SK-N-SH (cell line): Measurements from ENCODE around the gene NBEA. TPM values are rescaled to one million over a fixed set of nuclear protein-coding genes. Genes with fewer than 3 reads are reported as not detected.

Source experiments
- CTCF ChIA-PET: fragments of 300-600, 350-600 bp; formaldehyde crosslinking; extraction: SDS; loops from one replicate; lab custom pipeline; 2021; lab: Yijun Ruan, JAX
- POLR2A ChIA-PET: fragments of 350-600 bp; sonication (Branson Sonifier 250); formaldehyde crosslinking; extraction: SDS; loops from one replicate; lab custom pipeline; 2020; ENCODE audit warnings: antibody characterized with exemption, inconsistent platforms; lab: Yijun Ruan, JAX
- DNase-seq: peaks from one replicate; pipeline ENCODE4 v3.0.0; 2012
- H2AFZ ChIP-seq: fragments of 200-600 bp; sonication (generic); 2 replicates; pipeline ENCODE4 v1.8.1; 2016; ENCODE audit warnings: antibody characterized with exemption, mild to moderate bottlenecking, low read depth
- H3F3A ChIP-seq: fragments of 200-600 bp; sonication (generic); replicated peaks from 2 replicates; pipeline ENCODE3; 2016; ENCODE audit warnings: antibody characterized with exemption, mild to moderate bottlenecking; ENCODE audit not compliant: insufficient read depth
- H3K27ac ChIP-seq, 2 experiments: fragments of 200-500 bp in 1 of 2; fragments of 200-600 bp in 1 of 2; sonication (Bioruptor generic) in 1 of 2; sonication (generic), shearing (Covaris generic) in 1 of 2; 2 replicates each; pipeline versions ENCODE4 v1.5.1 to v1.6.1; 2014 to 2016; ENCODE audit warnings: low read depth in 2 of 2, inconsistent platforms in 1 of 2, low read length in 1 of 2, mild to moderate bottlenecking in 1 of 2, mixed read lengths in 1 of 2
- H3K27me3 ChIP-seq: fragments of 200-600 bp; sonication (generic), shearing (Covaris generic); 2 replicates; pipeline ENCODE4 v1.6.1; 2016; ENCODE audit warnings: mixed run types; ENCODE audit not compliant: insufficient read depth
- H3K36me3 ChIP-seq, 2 experiments: fragments of 200-500 bp in 1 of 2; fragments of 200-600 bp in 1 of 2; sonication (Bioruptor generic) in 1 of 2; sonication (generic) in 1 of 2; replicated peaks in 1 of 2; 2 replicates each; pipeline versions ENCODE3 to v1.5.1; 2014 to 2016; ENCODE audit warnings: low read length in 1 of 2, mild to moderate bottlenecking in 1 of 2; ENCODE audit not compliant: insufficient read depth in 2 of 2, control insufficient read depth in 1 of 2
- H3K4me1 ChIP-seq, 2 experiments: fragments of 200-500 bp in 1 of 2; fragments of 200-600 bp in 1 of 2; sonication (Bioruptor generic) in 1 of 2; sonication (generic), shearing (Covaris generic) in 1 of 2; 2 replicates each; pipeline versions ENCODE4 v1.5.1 to v1.6.1; 2014 to 2016; ENCODE audit warnings: low read depth in 1 of 2, low read length in 1 of 2, mixed run types in 1 of 2; ENCODE audit not compliant: insufficient read depth in 2 of 2, control insufficient read depth in 1 of 2
- H3K4me2 ChIP-seq: fragments of 200-600 bp; sonication (generic), shearing (Covaris generic); 2 replicates; pipeline ENCODE4 v1.6.1; 2017; ENCODE audit warnings: mixed run types
- H3K4me3 ChIP-seq, 2 experiments: fragments of 200-500 bp in 1 of 2; fragments of 200-600 bp in 1 of 2; sonication (Bioruptor generic) in 1 of 2; sonication (generic), shearing (Covaris generic) in 1 of 2; 2 replicates each; pipeline versions ENCODE4 v1.5.1 to v1.8.1; 2014 to 2016; ENCODE audit warnings: low read depth in 2 of 2, inconsistent platforms in 1 of 2, low read length in 1 of 2, mild to moderate bottlenecking in 1 of 2, mixed read lengths in 1 of 2, moderate library complexity in 1 of 2
- H3K79me2 ChIP-seq: fragments of 200-600 bp; sonication (generic); 2 replicates; pipeline ENCODE4 v1.8.1; 2017; ENCODE audit warnings: mild to moderate bottlenecking; ENCODE audit not compliant: insufficient read depth
- H3K9ac ChIP-seq: fragments of 200-600 bp; sonication (generic); 2 replicates; pipeline ENCODE4 v1.6.1; 2017; ENCODE audit warnings: mixed run types
- H3K9me2 ChIP-seq: fragments of 200-600 bp; sonication (generic); 2 replicates; pipeline ENCODE4 v1.6.1; 2017; ENCODE audit warnings: mixed run types
- H3K9me3 ChIP-seq: fragments of 200-600 bp; sonication (generic); 2 replicates; pipeline ENCODE4 v1.6.1; 2017; ENCODE audit warnings: mixed run types, mild to moderate bottlenecking, moderate library complexity
- H4K20me1 ChIP-seq: fragments of 200-600 bp; sonication (generic); 2 replicates; pipeline ENCODE4 v1.6.1; 2017; ENCODE audit warnings: mild to moderate bottlenecking, mixed run types; ENCODE audit not compliant: insufficient read depth
- CHD2 ChIP-seq: fragments of 150-350 bp; IDR thresholded peaks from 2 replicates; pipeline ENCODE4 v1.6.1; 2018; ENCODE audit warnings: low read length; ENCODE audit not compliant: partially characterized antibody
- ELF1 ChIP-seq: IDR thresholded peaks from 2 replicates; pipeline ENCODE4 v1.4.0; 2012
- EZH2phosphoT487 ChIP-seq: fragments of 200-600 bp; sonication (generic); IDR thresholded peaks from 2 replicates; pipeline ENCODE4 v1.6.1; 2017; ENCODE audit warnings: low read depth, mixed run types, mild to moderate bottlenecking, antibody characterized with exemption, moderate library complexity, borderline replicate concordance
- FOSL2 ChIP-seq: IDR thresholded peaks from 2 replicates; pipeline ENCODE4 v1.4.0; 2012; ENCODE audit warnings: low read depth, mild to moderate bottlenecking, moderate library complexity, borderline replicate concordance
- FOXM1 ChIP-seq: IDR thresholded peaks from 2 replicates; pipeline ENCODE4 v1.4.0; 2012; ENCODE audit warnings: low read depth, mild to moderate bottlenecking
- GABPA ChIP-seq: IDR thresholded peaks from 2 replicates; pipeline ENCODE4 v1.4.0; 2012; ENCODE audit warnings: low read depth, mild to moderate bottlenecking
- JUND ChIP-seq: IDR thresholded peaks from 2 replicates; pipeline ENCODE4 v1.4.0; 2012
- MXI1 ChIP-seq: IDR thresholded peaks from 2 replicates; pipeline ENCODE4 v1.6.1; 2012; ENCODE audit warnings: mild to moderate bottlenecking, low read depth, low read length, improper control_type of control experiment
- NFIC ChIP-seq: IDR thresholded peaks from 2 replicates; pipeline ENCODE4 v1.4.0; 2012; ENCODE audit warnings: borderline replicate concordance
- NRF1 ChIP-seq: IDR thresholded peaks from 2 replicates; pipeline ENCODE4 v1.6.1; 2012; ENCODE audit warnings: low read depth, mild to moderate bottlenecking, low read length
- PBX3 ChIP-seq: IDR thresholded peaks from 2 replicates; pipeline ENCODE4; 2012
- RAD21 ChIP-seq: IDR thresholded peaks from 2 replicates; pipeline ENCODE4 v1.6.1; 2012; ENCODE audit warnings: mild to moderate bottlenecking, low read length
- REST ChIP-seq: IDR thresholded peaks from 2 replicates; pipeline ENCODE4 v1.6.1; 2012; ENCODE audit warnings: mild to moderate bottlenecking, low read depth, low read length, moderate library complexity
- RFX5 ChIP-seq: IDR thresholded peaks from 2 replicates; pipeline ENCODE4 v1.6.1; 2012; ENCODE audit warnings: mild to moderate bottlenecking, improper control_type of control experiment, low read length
- SIN3A ChIP-seq: IDR thresholded peaks from 2 replicates; pipeline ENCODE4 v1.6.1; 2012; ENCODE audit warnings: low read depth, mild to moderate bottlenecking, low read length, moderate library complexity, borderline replicate concordance
- TCF12 ChIP-seq: IDR thresholded peaks from 2 replicates; pipeline ENCODE4 v1.4.0; 2012
- TEAD4 ChIP-seq: IDR thresholded peaks from 2 replicates; pipeline ENCODE4 v1.4.0; 2012; ENCODE audit warnings: mild to moderate bottlenecking, borderline replicate concordance; ENCODE audit not compliant: insufficient read depth
- USF2 ChIP-seq: fragments of 150-350 bp; IDR thresholded peaks from 2 replicates; pipeline ENCODE4 v1.6.1; 2017; ENCODE audit warnings: antibody characterized with exemption, low read length, low read depth, borderline replicate concordance
- WGBS: methylation state at CpG from one replicate; pipeline ENCODE4 v1.1.6; 2017; ENCODE audit warnings: low lambda C conversion rate; 5-methylcytosine and 5-hydroxymethylcytosine counted together
- polyA plus RNA-seq, 3 experiments: library from polyadenylated mRNA; depleted of rRNA; stranded (reverse); fragments of >200 nt; gene quantifications; 2 replicates each; pipeline ENCODE4 v1.2.3, GENCODE V29; 2012

Gene NBEA
- polyA plus RNA-seq, 1 of the 3 experiments (the other 2 are of a cell fraction) = 12.3 TPM

- DNase-seq = peak; percentile 2
- no peaks in the 10 kb centered on the region for H3K36me3 ChIP-seq
- peak overlapping the region; percentile 30 to 44; a peak in 3 of 4 replicates for H3K4me3 ChIP-seq
- peak overlapping the region; percentile 77; the same call in 1 of the 2 replicates for H2AFZ ChIP-seq
- H3K9ac ChIP-seq = peak overlapping the region; percentile 7; the same call in 1 of the 2 replicates
- H3K9me3 ChIP-seq = no peaks in the 10 kb centered on the region
- 9% methylated on average over 5 of the region's 5 CpGs for WGBS
- no peaks in the 10 kb centered on the region for H3K79me2 ChIP-seq
- ChIA-PET CTCF (interaction anchor here (0.6 to 1.0 kb wide), 2 partner anchors 9 to 565 kb away, joined by 3 read pairs; no protein-coding TSS in a partner anchor), POLR2A (interaction anchor here (1.1 to 1.7 kb wide), 4 partner anchors 83 to 326 kb away, joined by 3 to 6 read pairs (median 4); partner anchors contain the start of gene MAB21L1)
- H4K20me1 ChIP-seq = no peaks in the 10 kb centered on the region
- no peaks in the 10 kb centered on the region for H3K9me2 ChIP-seq
- peak overlapping the region; percentile 68 for H3K4me2 ChIP-seq
- H3K27me3 ChIP-seq = no peaks in the 10 kb centered on the region
- peaks cover 0 to 26% of the 10 kb centered on the region in 2 experiments; a peak in 3 of 4 replicates for H3K4me1 ChIP-seq
- H3K27ac ChIP-seq = peak overlapping the region; percentile 36 to 97
- no peaks in the 10 kb centered on the region for H3F3A ChIP-seq
- TF ChIP-seq USF2 (no peak), MXI1 (peak; percentile 28; the same call in 1 of the 2 replicates), JUND (no peak), NRF1 (no peak), TEAD4 (no peak), RAD21 (peak; percentile 20; the same call in 1 of the 2 replicates), EZH2phosphoT487 (no peak), FOXM1 (no peak), ELF1 (no peak), FOSL2 (no peak), REST (no peak), CHD2 (peak; percentile 38), RFX5 (no peak), NFIC (no peak), SIN3A (no peak), PBX3 (peak; percentile 39; the same call in 1 of the 2 replicates), GABPA (no peak), TCF12 (peak; percentile 17; the same call in 1 of the 2 replicates)
Observed at GRCh38 chr13:35388441-35389355, 446.6 kb downstream of the NBEA start.
